NCI-H2081 treated with DMSO at 0.1 percent for 48 hours (cell line): ENCODE measurements around the gene FECH.
"Not testable (repeated sequence)": the region's sequence is repeated elsewhere in the genome, so short reads cannot be mapped to it uniquely, and the experiment has no call there.

Experiments
- DNase-seq: peaks from one replicate; lab custom pipeline; 2025; lab: John Stamatoyannopoulos, UW

FECH gene, protein sequence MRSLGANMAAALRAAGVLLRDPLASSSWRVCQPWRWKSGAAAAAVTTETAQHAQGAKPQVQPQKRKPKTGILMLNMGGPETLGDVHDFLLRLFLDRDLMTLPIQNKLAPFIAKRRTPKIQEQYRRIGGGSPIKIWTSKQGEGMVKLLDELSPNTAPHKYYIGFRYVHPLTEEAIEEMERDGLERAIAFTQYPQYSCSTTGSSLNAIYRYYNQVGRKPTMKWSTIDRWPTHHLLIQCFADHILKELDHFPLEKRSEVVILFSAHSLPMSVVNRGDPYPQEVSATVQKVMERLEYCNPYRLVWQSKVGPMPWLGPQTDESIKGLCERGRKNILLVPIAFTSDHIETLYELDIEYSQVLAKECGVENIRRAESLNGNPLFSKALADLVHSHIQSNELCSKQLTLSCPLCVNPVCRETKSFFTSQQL

DNA sequence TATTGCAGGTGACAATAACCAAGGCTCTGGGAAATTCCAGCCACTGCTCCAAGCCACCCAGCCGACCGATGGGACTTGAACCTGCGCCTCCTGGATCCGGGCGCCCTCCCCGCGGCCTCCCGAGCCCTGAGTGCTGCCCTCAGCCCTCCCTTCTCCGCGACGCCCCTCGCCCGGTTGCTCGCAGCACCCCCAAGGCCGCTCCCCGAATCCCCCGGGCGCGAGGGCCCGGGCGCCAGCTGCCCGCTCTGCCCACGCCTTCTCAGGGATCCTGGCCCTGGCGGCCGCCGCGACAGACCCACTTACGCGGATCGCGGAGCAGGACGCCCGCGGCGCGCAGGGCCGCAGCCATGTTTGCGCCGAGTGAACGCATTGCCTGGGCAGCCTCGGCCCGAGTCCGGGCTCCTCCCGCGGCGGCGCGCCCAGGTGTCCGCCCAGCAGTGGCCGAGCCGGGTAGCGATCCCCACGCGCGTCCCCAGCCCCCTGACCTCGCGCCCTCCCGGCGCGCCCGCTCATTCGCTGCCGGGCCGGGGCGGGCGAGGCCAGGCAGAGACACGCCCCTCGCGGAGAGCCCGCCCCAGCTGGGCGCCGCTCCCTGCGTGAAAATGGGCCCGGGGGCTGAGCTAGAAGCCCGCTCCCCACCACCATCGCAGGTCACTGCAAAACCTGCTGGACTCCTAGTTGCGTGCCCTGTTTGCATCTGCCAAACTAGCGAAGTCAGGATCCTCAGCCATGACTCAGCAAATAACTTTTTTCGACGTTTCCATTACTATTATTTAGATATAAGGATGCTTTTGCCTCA lies at the start of gene FECH:
Gene FECH (minus strand): TSS at position 452 of the 799 bp plus-strand sequence. CDS start 82 bp downstream, at position 370.
- no peak for DNase-seq

- DNase-seq, result no peak
These were observed 48.7 kb upstream of the FECH start for GRCh38 chr18:57635003-57635822.

GRCh38 chr18:57631697-57632096 lies 45.2 kb upstream of the FECH start:
- no peak for DNase-seq

DNA sequence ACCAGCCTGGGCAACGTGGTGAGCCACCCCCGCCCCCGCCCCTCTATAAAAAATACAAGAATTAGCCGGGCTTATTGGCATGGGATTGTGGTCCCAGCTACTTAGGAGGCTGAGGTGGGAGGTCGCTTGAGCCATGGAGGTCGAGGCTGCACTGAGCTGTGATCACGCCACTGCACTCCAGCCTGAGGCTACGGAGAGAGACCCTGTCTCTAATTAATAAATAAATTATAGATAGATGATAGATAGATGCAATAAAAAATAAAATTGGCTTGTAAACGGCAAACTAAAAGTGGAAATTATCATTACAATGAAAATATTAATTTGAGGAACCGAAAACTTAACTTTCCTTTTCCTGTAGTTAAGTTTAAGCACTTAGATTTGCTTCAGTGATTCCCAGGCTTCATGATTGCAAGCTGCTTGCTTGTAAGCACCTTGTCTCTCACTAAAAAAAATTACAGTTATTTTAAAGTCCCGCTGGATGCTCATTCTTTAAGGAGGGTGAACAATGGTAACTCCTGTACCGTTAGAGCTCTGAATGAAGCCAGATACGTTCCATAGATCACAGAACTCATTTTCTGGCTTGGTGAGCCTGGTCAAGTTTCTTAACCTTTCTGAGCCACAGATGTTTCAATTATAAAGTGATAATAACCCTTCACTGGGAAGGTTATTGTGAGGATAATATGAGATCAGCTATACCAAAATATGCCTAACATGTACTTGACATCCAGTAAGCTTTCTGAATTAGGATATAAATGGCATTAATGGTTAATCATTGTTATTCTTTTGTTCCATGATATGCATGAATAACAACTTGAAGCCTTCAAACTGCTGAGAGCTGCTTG lies 44.5 kb upstream of the FECH start:
- DNase-seq, result no peak

DNA sequence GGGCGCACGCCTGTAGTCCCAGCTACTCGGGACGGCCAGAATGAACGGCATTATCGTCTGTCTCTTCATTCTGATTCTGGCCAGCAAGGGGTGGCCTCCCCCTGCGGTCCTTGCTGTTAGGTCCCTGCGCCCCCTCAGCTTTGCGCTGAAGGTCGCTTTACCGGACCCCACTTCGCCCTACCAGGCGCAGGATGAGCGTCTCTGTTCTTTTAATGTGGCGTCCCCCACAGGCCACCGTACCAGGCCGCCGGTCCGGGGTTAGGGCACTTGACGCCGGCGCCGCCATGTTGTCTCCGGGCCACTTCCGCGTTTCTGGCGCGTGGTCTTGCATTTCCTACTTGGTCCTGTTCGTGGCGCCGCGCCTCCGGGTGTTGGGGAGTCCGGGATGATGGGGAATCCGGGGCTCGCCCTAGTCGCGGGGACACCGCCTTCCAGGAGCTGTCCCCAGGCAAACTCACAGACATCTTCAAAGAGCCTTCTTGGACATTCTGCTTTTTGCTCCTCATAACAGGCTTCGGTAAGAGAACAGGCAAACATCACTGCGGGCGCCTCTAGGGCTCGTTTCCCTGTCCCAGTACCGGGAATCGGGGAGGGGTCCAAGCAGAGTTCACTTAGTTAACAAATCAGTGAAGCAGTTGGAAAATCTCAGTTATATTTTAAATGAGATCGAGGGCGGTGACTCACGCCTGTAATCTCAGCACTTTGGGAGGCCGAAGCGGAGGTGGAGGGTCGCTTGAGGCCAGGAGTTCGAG lies 43.7 kb upstream of the FECH start:
- DNase-seq, result peak; percentile 34

GRCh38 chr18:57629422-57629821 lies 42.9 kb upstream of the FECH start:
- DNase-seq, result no peak

GRCh38 chr18:57627488-57627887 lies 41.0 kb upstream of the FECH start:
- DNase-seq, result no peak

- DNase-seq, result no peak
These were observed 38.5 kb upstream of the FECH start for GRCh38 chr18:57624988-57625387.

DNA sequence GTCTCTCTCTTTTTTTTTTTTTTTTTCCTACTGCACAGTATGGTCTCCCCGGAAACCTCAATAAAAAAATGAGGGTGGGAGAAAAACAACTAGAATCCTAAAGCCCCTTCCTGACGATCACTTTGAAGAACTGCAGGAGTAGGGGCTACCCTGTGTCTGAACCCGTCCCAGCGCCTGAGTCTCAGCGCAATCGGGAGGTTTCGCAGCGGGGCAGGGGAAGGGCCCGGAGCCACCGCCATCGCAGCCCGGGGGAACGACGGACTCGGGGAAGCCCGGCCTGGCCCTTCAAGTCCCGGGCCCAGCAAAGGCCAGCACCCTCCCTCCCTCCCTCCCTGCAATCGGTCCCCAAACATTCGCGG lies 34.7 kb upstream of the FECH start:
- no peak for DNase-seq

DNA sequence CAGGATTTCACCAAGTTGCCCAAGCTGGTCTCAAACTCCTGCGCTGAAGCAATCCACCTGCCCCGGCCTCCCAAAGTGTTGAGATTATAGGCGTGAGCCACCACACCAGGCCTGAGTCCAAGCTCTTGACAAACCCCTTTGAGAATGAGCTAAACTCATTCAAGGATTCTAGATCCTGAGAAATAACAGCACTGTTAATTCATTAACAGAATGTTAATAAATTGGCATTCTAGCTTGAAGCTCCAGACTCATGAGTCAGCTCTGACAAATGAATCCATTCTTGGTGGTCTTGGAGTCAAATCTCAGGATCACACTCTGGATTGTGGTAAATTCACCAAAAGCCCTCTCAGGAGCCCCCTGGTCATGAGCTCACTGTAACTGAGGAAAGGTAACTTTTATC lies 33.4 kb upstream of the FECH start:
- no peak for DNase-seq

DNA sequence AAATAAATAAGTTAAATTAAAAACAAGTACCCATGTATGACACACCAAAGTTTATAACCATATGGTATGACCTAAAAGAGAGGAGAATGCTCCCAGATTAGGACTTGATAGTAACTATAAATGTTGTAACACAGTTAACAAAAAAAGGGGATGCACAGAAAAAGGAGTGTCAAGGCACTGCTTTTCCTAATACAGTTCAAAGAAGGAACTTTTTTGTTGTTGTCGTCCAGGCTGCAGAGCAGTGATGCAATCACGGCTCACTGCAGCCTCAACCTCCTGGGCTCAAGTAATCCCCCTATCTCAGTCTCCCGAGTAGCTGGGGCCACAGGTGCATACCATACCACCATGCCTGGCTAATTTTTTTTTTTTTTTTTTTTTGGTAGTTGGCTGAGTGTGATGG lies 32.4 kb upstream of the FECH start:
- no peak for DNase-seq

- no peak for DNase-seq
These were observed 17.4 kb upstream of the FECH start for GRCh38 chr18:57603871-57604270.

- no peak for DNase-seq
These were observed 8.8 kb upstream of the FECH start for GRCh38 chr18:57595347-57595746.

DNA sequence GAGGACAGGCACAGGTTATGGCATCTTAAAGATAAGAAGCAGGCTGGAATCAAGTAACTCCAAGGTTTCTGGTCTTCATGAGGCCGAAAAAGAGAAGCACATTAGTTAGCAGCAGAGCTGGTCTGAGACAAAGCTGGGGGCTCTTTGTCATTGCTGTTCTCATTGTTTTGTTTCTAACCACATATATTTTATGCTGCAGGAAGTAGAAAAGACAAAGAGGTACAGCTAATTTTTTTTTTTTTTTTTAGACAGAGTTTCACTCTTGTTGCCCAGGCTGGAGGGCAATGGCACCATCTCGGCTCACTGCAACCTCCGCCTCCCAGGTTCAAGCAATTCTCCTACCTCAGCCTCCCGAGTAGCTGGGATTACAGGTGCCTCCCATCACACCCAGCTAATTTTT lies 6.2 kb upstream of the FECH start:
- DNase-seq, result not testable (repeated sequence)

DNA sequence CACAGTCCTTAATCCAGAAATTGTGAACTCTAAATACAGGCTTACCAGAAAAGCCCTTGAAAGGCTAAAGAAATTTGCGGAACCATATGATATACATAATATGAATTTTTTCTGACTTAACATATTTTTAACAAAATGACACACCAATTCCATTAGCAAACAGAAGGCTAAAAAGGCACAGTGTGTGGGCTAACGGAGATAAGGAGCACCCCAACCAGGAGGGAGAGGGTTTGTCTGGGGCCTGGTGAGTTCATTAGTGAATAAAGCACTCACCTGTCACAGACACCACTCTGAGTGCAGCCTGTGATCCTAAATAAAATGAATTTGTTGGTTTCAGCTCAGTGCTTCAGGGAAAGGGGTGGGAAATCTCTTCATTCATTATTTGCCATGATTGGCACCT lies 2.7 kb upstream of the FECH start:
- DNase-seq, result no peak

GRCh38 chr18:57587098-57587661 lies 678 bp upstream of the FECH start:
- DNase-seq, result no peak

DNA sequence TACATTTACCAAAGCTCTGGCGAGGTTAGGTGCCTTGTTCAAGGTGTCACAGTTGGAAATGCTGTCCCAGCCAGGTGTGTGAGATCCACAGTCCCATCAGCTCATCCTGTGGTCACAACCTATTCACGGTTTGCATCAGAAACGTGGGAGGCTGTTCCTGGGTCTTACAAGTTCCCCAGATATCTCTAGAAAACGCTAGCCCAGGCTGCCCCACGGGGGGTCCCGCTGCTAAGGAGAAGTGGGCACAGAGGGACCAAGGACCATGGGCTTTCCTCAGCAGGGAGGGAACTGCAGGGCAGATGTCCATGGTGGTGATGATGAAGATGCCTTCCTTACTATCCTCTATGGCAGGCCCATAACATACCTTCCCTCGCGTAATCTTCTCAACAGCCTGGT lies 649 bp downstream of the FECH start:
- DNase-seq, result no peak

GRCh38 chr18:57585421-57585820 lies 1.1 kb downstream of the FECH start:
- DNase-seq, result no peak

GRCh38 chr18:57584444-57584843 lies 2.1 kb downstream of the FECH start:
- DNase-seq, result no peak

DNA sequence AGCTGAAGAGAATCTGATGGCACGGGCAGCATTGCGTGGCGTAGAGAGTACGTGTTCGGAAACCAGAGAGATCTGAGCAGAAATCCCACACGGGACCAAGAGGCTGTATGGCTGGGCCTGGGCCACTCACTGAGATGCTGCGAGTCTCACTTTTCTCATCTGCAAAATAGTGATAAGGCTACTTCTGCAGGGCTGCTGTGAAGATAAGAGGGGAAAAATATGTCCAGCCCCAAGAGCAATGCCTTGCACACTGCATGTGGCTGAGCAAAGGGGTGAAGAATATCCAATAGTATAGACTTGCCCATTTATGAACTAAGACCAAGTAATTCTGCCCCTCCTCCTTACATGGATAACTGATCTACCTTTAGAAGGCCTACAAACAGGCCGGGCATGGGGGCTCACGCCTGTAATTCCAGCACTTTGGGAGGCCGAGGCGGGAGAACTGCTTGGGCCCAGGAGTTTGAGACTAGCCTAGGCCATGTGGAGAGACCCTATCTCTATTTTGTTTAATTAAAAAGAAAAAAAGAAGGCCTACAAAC lies 3.1 kb downstream of the FECH start:
- DNase-seq, result no peak
